Activated B cell treated with CpG ODN at 0.5 μM for 24 hours (primary cell): ENCODE results near the gene IL18BP. TPM values are rescaled to one million over a fixed set of nuclear protein-coding genes. Genes with fewer than 3 reads are reported as not detected.

Experiments
- ATAC-seq: fragments of 200-7000 bp; cut with Tn5 transposase; one replicate; pipeline ENCODE4 v1.10.0; 2021; ENCODE audit warnings: low read depth, mild to moderate bottlenecking, moderate library complexity
- CTCF ChIA-PET: fragments of 350-600 bp; sonication (Branson Sonifier 250); formaldehyde crosslinking; loops from one replicate; lab custom pipeline; 2021; ENCODE audit warnings: antibody characterized with exemption; lab: Charles Lee
- POLR2A ChIA-PET: fragments of 350-600 bp; sonication (Branson Sonifier 250); formaldehyde crosslinking; loops from one replicate; lab custom pipeline; 2021; ENCODE audit warnings: antibody characterized with exemption; lab: Charles Lee
- DNase-seq: peaks from one replicate; pipeline ENCODE4 v3.0.0; 2022
- H3K27ac Mint-ChIP-seq: one replicate; pipeline ENCODE4 v1.8.0; 2020; ENCODE audit warnings: mixed read lengths
- H3K27me3 Mint-ChIP-seq: one replicate; pipeline ENCODE4 v1.8.0; 2021; ENCODE audit warnings: mixed read lengths
- H3K36me3 Mint-ChIP-seq: one replicate; pipeline ENCODE4 v1.8.0; 2021; ENCODE audit warnings: low read depth, mixed read lengths
- H3K4me1 Mint-ChIP-seq: one replicate; pipeline ENCODE4 v1.8.0; 2021; ENCODE audit warnings: mixed read lengths
- H3K4me3 Mint-ChIP-seq: one replicate; pipeline ENCODE4 v1.8.0; 2020; ENCODE audit warnings: mild to moderate bottlenecking, mixed read lengths
- H3K9me3 Mint-ChIP-seq: one replicate; pipeline ENCODE4 v1.8.0; 2020; ENCODE audit warnings: mixed read lengths
- intact Hi-C: fragments of 100-400 bp; cut with micrococcal nuclease; formaldehyde crosslinking; loops from one replicate; pipeline ENCODE4 v1.15.1; 2024
- total RNA-seq: library from RNA; stranded (reverse); gene quantifications from 2 replicates; pipeline ENCODE4 v1.2.3, GENCODE V29; 2022
- TF ChIP-seq, protein P1 (sequence below): fragments of 200-600 bp; IDR thresholded peaks from one replicate; pipeline ENCODE4 v1.8.0; 2022; ENCODE audit warnings: antibody characterized with exemption, mild to moderate bottlenecking

IL18BP gene
- total RNA-seq, 1 donor from 2014 or later: 27.5 TPM

DNA sequence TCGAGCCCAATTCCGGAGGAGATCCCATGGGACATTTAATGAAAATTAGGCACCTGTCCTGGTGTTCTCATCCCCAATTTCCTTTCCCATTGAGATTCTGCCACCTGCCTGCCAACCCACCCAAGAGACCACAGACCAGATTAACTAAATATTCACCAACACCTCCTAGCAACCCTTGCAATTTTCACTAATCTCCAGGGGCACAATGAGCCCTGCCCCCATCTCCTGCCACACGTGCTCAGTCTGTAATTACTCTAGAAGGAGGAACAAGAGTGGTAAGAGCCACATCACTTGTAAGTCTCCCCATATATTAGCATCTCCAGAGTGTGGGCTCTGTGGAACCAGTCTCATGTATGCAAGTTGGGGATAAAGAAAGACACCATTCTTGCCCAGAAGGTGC lies 38.0 kb downstream of the IL18BP start:
- no peaks in the 10 kb centered on the region for H3K27me3 Mint-ChIP-seq
- no peak for DNase-seq
- no peak for ATAC-seq
- peak overlapping the region; percentile 64 for H3K27ac Mint-ChIP-seq
- no peak overlapping the region for H3K4me3 Mint-ChIP-seq
- H3K36me3 Mint-ChIP-seq: peaks cover 31% of the 10 kb centered on the region
- TF ChIP-seq, protein P1, sequence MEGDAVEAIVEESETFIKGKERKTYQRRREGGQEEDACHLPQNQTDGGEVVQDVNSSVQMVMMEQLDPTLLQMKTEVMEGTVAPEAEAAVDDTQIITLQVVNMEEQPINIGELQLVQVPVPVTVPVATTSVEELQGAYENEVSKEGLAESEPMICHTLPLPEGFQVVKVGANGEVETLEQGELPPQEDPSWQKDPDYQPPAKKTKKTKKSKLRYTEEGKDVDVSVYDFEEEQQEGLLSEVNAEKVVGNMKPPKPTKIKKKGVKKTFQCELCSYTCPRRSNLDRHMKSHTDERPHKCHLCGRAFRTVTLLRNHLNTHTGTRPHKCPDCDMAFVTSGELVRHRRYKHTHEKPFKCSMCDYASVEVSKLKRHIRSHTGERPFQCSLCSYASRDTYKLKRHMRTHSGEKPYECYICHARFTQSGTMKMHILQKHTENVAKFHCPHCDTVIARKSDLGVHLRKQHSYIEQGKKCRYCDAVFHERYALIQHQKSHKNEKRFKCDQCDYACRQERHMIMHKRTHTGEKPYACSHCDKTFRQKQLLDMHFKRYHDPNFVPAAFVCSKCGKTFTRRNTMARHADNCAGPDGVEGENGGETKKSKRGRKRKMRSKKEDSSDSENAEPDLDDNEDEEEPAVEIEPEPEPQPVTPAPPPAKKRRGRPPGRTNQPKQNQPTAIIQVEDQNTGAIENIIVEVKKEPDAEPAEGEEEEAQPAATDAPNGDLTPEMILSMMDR: no peak
- H3K4me1 Mint-ChIP-seq: peaks cover 9% of the 10 kb centered on the region
- H3K9me3 Mint-ChIP-seq: no peaks in the 10 kb centered on the region
- intact Hi-C loops: no loop called here
- CTCF ChIA-PET: no interaction called here
- POLR2A ChIA-PET: no interaction called here

DNA sequence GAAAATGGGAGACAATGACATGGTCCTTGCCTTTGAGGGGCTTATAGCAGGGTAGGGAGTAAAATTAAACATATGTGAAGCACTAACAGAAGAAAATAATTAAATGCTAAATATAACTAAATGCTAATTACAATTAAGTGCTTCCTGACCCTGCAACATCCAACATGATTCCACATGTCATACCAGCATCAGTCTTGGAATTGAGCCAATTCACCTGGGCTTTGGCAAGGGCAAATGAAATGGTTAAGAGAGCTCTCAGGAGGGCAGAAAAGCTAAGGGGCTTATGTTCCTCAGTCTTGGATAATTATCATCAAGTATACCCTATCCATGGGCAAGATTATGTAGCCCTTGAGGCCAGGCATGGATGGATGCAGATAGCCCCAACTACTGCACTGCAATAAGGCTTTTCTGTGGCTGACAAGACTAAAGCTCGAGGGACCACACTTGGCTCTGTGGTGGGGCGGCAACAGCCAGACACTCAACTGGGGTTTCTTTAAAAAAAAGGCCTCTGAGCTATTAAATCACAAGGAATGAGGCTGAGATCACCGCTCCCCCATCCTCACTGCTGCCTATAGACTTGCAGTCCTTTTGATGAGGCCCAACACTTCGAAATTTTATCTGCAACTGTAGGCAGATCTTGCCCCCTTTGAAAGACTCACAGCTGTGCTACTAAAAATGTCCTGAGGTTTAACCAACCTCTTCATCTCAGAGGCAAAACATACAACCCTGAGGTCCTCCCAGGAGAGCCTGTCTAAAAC lies 39.0 kb downstream of the IL18BP start:
- Mint-ChIP-seq H3K27me3 (no peaks in the 10 kb centered on the region), H3K27ac (no peak overlapping the region), H3K9me3 (no peaks in the 10 kb centered on the region), H3K4me1 (peaks cover 8% of the 10 kb centered on the region), H3K36me3 (peaks cover 30% of the 10 kb centered on the region), H3K4me3 (no peak overlapping the region)
- DNase-seq (no peak), ATAC-seq (no peak)
- TF ChIP-seq, protein P1: no peak
- CTCF ChIA-PET: interaction anchor here (1.0 to 4.0 kb wide), 5 partner anchors 13 to 106 kb away, joined by 3 to 37 read pairs (median 5); no protein-coding TSS in a partner anchor
- POLR2A ChIA-PET: interaction anchor here (1.2 to 1.5 kb wide), 2 partner anchors 44 to 53 kb away, joined by 4 to 5 read pairs; no protein-coding TSS in a partner anchor
- intact Hi-C loops: no loop called here

DNA sequence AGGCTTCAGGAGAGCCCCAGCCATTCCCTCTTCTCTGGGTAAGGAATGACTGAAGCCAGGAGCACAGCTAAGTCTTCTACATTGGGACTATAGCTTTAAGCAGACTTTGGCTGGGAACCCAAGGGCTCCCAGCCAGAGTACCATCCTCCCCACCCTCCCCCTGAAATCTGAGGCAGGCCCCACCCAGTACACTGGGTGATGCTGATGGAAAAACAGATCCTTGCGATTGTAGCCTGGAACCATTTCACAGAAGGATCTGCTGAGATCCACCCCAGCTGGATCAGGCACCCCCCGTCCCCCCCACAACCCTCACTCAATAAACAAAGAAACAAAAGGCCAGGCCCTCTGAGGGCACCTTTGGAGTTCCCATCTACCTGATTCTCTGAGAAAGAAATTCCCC lies 39.8 kb downstream of the IL18BP start:
- Mint-ChIP-seq H3K36me3 (peaks cover 23% of the 10 kb centered on the region), H3K9me3 (no peaks in the 10 kb centered on the region), H3K4me3 (no peak overlapping the region), H3K4me1 (peaks cover 8% of the 10 kb centered on the region), H3K27ac (no peak overlapping the region), H3K27me3 (no peaks in the 10 kb centered on the region)
- ATAC-seq (no peak), DNase-seq (no peak)
- TF ChIP-seq, protein P1: no peak
- CTCF ChIA-PET: interaction anchor here (1.0 to 4.0 kb wide), 7 partner anchors 13 to 174 kb away, joined by 3 to 37 read pairs (median 5); no protein-coding TSS in a partner anchor
- POLR2A ChIA-PET: interaction anchor here (1.1 to 5.2 kb wide), 4 partner anchors 21 to 185 kb away, joined by 3 to 34 read pairs (median 4); partner anchors contain the start of gene ANAPC15
- intact Hi-C loops: no loop called here

DNA sequence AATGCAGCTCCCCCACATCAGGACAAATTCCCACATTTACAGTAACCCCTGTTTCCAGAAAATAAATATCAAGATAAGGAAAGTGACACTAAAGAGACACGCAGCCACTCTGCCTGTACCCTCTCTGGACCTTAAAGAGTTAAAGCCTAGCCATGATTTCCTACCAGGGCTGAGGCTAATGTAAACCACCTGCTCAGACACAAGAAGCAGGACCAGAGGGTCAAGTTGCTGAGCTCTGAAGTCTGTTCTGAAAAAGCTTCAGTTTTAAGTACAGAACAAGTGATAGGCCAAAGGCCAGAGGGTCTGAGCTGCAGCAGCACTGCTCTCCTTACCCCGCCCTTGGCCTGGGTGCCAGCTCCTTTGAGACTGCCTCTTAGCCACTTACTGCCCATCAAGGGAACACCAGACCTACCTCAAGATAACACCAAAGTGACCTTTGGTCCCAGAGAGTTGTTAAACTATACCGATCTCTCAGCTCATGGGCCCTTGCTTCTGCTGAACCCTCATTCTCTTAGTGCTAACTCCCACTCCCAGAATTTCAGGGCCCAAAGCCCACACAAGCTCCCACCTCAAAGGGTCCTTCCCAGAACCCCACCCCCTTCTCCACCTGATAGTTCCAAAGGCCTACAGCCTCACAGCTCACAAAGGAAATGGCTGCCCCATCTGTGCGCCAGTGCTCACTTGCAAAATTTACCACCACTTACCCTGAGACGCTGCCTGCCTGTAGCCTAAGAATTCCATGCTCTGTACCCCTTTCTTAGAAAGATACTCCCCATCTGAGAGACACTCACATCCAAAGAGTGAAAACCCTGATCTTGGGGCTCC lies 40.5 kb downstream of the IL18BP start:
- CTCF ChIA-PET: interaction anchor here (0.7 to 4.0 kb wide), 6 partner anchors 14 to 392 kb away, joined by 3 to 37 read pairs (median 5); no protein-coding TSS in a partner anchor
- Mint-ChIP-seq H3K4me1 (peaks cover 8% of the 10 kb centered on the region), H3K9me3 (no peaks in the 10 kb centered on the region), H3K36me3 (peaks cover 17% of the 10 kb centered on the region), H3K27me3 (no peaks in the 10 kb centered on the region), H3K4me3 (no peak overlapping the region), H3K27ac (no peak overlapping the region)
- TF ChIP-seq, protein P1: no peak
- ATAC-seq: no peak
- POLR2A ChIA-PET: interaction anchor here (0.8 to 5.2 kb wide), 12 partner anchors 9 to 226 kb away, joined by 3 to 34 read pairs (median 4); partner anchors contain the start of genes ANAPC15, IL18BP, RNF121 and XNDC1N
- no peak for DNase-seq
- intact Hi-C loops: no loop called here
